Epithelial cell of umbilical artery (primary cell): Measurements from ENCODE around the gene PRND. TPM values are rescaled to one million over a fixed set of nuclear protein-coding genes. Genes with fewer than 3 reads are reported as not detected.

Experiments
- total RNA-seq: library from RNA; depleted of rRNA; stranded (reverse); fragments of >200 nt; gene quantifications from 2 replicates; pipeline ENCODE4 v1.2.3, GENCODE V29; 2014

The PRND gene
- 0.15 and 0.32 TPM in 2 replicates for total RNA-seq

GRCh38 chr20:4721719-4722118 is at the start of gene PRND:
Gene PRND (plus strand): TSS chr20:4721909. CDS start chr20:4724552, 2,643 bp downstream.

Other genes starting within 250 kb of the PRND start
- gene PRNP, start 35.5 kb upstream of the PRND start, total RNA-seq = 52.6 and 135 TPM in 2 replicates
- 60.9 and 80.2 TPM in 2 replicates for gene RASSF2, start 101.7 kb downstream of the PRND start, total RNA-seq